NB4 (cell line): ENCODE measurements around the gene DGCR2.

Experiments
- DNase-seq: peaks from one replicate; pipeline ENCODE4 v3.0.0; 2010; ENCODE audit warnings: low read depth
- H3K4me3 ChIP-seq: one replicate; pipeline ENCODE4 v1.5.1; 2011; ENCODE audit warnings: mild to moderate bottlenecking, low read depth, low read length, moderate library complexity
- MYC ChIP-seq: IDR thresholded peaks from 2 replicates; pipeline ENCODE4 v1.6.1; 2011; ENCODE audit warnings: low read depth, low read length
- POLR2A ChIP-seq: IDR thresholded peaks from 2 replicates; pipeline ENCODE4 v1.6.1; 2011; ENCODE audit warnings: mild to moderate bottlenecking; ENCODE audit not compliant: insufficient read length; ENCODE audit errors: extremely low read depth
- TF ChIP-seq, protein P1 (sequence below): IDR thresholded peaks from 2 replicates; pipeline ENCODE4 v1.6.1; 2011; ENCODE audit warnings: low read depth, low read length
- TF ChIP-seq, protein P2 (sequence below): IDR thresholded peaks from one replicate; pipeline ENCODE4 v1.5.1; 2012; ENCODE audit warnings: low read depth, low read length

DGCR2 gene

DNA sequence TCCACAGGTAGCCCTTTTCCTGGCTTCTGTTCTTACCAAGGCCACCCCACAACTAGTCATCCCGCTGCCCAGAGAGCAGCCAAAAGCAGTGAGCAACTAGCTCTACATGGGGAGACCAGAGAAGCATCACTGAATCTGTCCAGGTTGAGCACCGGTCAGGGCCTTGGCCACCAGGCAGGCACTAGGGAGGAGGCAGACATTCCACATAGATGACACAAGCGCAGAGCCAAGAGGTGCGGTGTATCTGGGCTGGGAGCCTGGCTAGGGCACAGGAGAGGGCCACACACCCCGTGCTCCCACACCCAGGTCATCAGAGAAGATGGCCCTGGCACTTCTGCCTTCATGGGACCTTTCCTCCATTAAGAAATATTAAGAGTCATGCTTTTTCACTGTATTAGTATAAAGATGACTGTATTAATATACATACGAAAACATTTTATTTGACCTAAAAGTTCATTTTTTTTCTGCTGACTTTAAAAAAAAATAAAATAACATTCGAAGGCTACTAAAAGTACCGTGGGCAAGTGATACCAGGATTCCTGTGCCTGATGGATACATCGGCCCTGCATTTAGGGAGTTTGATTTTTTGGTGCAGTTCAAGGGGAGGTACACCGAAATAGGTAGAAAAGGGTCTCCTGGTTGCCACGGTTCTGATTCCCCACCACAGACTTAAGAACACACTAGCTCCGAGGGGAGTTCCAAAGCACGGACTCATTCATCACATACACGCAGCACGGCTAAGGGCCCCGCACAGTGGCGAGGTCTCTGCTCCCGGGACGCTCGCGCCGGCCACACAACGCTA, 1.2 kb downstream of the DGCR2 start:
- peak overlapping the region; percentile 80 for H3K4me3 ChIP-seq
- no peak for DNase-seq
- TF ChIP-seq MYC (no peak), POLR2A (no peak)
- TF ChIP-seq, protein P1, sequence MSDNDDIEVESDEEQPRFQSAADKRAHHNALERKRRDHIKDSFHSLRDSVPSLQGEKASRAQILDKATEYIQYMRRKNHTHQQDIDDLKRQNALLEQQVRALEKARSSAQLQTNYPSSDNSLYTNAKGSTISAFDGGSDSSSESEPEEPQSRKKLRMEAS, result no peak
- TF ChIP-seq, protein P2, sequence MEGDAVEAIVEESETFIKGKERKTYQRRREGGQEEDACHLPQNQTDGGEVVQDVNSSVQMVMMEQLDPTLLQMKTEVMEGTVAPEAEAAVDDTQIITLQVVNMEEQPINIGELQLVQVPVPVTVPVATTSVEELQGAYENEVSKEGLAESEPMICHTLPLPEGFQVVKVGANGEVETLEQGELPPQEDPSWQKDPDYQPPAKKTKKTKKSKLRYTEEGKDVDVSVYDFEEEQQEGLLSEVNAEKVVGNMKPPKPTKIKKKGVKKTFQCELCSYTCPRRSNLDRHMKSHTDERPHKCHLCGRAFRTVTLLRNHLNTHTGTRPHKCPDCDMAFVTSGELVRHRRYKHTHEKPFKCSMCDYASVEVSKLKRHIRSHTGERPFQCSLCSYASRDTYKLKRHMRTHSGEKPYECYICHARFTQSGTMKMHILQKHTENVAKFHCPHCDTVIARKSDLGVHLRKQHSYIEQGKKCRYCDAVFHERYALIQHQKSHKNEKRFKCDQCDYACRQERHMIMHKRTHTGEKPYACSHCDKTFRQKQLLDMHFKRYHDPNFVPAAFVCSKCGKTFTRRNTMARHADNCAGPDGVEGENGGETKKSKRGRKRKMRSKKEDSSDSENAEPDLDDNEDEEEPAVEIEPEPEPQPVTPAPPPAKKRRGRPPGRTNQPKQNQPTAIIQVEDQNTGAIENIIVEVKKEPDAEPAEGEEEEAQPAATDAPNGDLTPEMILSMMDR, result no peak

DNA sequence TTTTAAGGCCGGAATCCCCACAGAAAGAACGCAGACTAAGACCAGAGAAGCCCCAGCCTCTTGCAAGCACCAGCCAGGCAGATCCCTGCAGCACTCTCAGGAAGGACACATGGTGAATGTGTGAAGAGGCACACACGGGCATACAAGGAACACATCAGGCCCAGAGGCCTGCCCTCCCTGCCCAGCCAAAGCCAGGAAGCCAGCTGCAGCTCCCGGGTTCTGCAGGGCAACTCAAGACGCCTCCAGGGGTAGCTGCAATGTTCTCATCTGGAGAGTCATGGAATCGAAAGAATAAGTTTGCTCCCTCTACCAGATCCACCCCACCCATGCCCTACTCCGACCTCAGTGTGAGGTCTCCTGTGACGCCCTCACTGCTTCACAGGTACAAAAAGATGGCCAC, 2.3 kb downstream of the DGCR2 start:
- no peak for DNase-seq
- H3K4me3 ChIP-seq, result no peak overlapping the region
- TF ChIP-seq MYC (no peak), POLR2A (no peak)
- TF ChIP-seq, protein P1, result no peak
- TF ChIP-seq, protein P2, result no peak

DNA sequence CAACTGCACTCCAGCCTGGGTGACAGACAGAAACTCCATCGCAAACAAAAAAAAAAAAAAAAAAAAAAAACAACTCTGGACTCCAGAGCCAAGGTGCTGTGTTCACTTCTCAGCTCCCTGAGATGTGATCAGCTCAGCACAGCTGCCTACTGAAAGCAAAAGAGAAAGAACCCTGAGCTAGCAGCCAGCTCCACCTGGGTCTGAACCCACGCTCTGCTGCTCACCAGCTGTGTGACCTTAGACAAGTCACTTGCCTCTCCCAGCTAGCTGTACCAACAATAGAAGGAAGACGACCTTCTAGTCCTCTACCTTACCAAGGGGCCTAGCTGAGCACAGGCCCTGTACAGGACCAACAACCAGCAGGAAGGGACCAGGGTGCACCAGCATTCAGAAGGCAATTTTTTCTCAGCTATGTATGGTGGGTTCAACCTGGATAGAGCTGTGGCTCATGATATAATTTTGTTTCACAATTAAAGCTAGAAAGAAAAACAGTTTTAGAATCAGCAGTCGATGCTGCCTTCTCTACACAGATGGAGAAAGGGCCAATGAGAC, 3.8 kb downstream of the DGCR2 start:
- DNase-seq, result no peak
- no peak overlapping the region for H3K4me3 ChIP-seq
- TF ChIP-seq, protein P2, result no peak
- TF ChIP-seq, protein P1, result no peak
- no peak for TF ChIP-seq MYC
- no peak for TF ChIP-seq POLR2A

DNA sequence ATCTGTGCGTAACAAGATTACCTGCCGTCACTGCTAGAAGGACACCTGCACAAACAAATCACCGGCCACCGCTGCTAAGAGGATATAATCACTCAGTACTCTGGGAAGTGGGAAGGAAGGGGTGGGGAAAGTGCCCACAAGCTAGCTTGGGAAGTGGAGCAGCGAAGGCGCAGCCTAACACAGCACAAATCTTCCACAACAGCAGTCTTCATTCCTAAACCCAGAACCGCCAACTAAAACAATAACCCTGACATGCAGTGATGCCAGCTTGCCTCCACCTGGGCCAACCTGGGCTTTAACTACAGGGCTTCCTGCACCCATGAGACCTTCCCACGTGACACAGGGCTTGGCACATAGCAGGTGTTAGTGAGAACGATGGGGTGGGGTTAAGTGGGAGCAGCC, 5.1 kb downstream of the DGCR2 start:
- TF ChIP-seq, protein P1, result no peak
- TF ChIP-seq POLR2A (no peak), MYC (no peak)
- TF ChIP-seq, protein P2, result no peak
- no peak overlapping the region for H3K4me3 ChIP-seq
- no peak for DNase-seq

DNA sequence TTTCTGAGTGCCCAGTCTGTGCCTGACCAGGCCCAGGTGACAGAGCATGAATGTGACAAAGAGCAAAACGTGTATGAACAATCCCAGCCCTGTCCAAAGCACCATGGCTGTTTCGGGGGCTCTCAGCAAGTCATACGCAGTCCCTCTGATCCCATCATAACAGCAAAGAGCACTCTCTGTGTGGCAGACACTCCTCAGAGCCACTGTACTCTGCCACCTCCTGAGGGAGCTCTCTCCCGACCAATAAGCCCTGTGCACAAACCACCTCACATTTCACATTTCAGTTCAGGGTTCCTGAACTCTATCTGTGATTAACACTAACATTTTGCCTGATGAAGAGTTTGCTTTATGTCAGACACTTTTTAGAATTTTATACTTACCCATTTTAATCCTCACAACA, 6.6 kb downstream of the DGCR2 start:
- DNase-seq, result peak; percentile 26
- TF ChIP-seq, protein P1, result no peak
- TF ChIP-seq, protein P2, result no peak
- TF ChIP-seq MYC (no peak), POLR2A (no peak)
- no peak overlapping the region for H3K4me3 ChIP-seq
